ENCODE measurements around the gene CSF2.
"Not testable (repeated sequence)": the region's sequence is repeated elsewhere in the genome, so short reads cannot be mapped to it uniquely, and the experiment has no call there.

The CSF2 gene

GRCh38 chr5:132094393-132095076 lies 20.9 kb downstream of the CSF2 start:
- DNase-seq, result no peak

DNA sequence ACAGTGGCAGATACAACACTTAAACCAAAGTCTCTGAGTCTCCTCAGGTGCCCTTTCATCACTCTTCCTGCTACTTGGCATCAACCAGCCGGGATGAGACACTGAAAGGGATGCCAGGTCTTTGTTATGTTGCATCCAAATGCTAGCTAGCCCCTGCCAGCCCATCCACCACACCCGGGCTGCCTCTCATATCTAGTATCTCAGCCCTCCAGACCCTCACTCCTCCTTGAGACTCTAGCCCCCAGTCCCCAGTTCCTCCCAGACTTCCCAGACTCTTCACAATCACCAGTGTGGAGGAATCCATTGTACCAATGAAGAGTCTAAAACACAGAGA lies 21.5 kb downstream of the CSF2 start:
- no peak for DNase-seq

GRCh38 chr5:132095424-132095972 lies 21.9 kb downstream of the CSF2 start:
- no peak for DNase-seq

DNA sequence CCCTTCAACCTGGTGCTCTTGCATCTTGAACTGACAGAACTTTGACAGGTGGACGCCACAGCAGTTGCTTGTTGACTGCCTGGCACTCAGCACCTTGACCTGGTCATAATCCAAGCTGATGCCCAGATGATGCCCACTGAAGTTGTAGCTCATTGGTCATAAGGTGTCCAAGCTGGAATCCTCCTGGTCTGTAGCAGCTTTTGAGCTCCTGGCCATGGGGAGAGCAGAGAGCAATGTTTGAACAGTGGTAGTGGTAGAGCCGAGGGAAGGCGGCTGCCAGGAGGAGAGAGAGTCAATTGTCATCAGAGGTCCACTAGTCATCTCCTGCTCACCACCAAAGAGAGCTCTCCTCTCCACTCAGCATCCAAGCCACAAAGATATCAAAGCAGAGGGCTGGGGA lies 23.3 kb downstream of the CSF2 start:
- no peak for DNase-seq

- no peak for DNase-seq
Observed at GRCh38 chr5:132098151-132098594, 24.6 kb downstream of the CSF2 start.

DNA sequence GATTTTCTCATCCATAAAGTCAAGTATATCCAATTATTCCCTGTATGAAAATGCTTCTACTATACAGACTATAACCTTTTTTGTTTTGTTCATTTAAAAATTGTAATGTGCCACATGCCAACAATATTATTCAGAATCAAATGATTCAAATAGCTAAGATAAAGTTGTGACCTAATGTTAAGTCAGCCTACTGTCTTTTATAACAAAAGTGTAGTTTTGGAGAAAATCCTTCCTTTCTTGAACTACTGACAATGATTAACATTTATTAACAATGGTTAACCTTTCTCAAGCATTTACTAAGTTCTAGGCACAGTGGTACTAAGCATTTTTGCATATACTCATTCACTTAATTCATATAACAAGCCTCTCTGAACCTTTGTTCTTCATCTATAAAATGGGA lies 25.0 kb downstream of the CSF2 start:
- no peak for DNase-seq

DNA sequence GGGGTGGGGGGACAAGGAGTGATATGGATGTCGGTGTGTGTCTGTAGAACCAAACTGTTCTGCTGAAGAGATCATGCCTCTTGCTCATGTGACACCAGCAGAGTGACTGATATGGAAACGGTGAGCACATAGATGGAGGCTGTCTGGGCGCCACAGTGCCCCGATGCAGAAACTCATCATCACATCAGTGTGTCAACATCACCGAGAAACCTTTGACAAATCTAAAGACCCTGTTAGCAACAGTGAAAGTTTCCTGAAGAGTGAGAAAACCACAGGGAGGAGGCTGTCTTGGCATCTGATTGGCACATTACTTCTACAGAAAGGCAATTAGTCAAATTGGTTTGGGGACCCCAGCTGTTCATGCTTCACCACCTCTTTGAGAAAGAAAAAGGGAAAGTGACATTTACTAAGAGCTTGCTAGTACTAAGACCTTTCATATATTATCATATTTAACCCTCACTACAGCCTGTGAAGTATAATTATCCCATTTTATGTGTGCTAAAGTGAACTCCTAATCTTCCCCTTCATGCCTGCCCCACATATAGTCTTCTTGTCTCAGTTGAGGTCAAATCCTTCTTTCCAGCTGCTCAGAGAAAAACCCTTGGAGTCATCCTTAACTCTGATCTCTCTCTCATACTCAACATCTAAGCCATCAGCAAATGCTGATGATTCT lies 25.6 kb downstream of the CSF2 start:
- no peak for DNase-seq

GRCh38 chr5:132099905-132100304 lies 26.3 kb downstream of the CSF2 start:
- DNase-seq, result no peak

GRCh38 chr5:132100672-132101261 lies 27.2 kb downstream of the CSF2 start:
- DNase-seq, result no peak

DNA sequence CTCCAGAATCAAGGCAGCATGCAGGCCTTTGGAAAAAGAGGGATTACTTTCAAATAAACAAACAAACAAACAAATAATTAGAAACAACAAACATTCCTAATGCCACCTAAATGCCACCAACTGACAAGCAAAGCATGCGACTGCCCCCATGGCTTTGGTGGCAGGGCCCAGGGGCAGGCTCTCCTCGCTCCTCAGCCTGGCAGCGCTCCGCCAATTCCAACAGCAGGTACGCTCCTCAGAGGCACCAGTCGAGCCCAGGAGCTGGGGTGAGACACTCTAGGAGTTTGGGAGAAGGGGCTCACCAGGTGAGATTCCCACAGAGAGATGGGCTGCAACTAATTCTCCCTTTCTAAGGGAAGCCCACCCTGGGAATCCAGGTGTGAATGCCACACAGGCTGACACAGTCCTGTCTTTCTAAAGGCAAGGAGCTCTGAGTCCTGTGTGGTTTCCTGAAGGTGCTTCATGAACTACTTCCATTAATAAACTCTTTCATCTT lies 27.8 kb downstream of the CSF2 start:
- no peak for DNase-seq

GRCh38 chr5:132102101-132102701 lies 28.6 kb downstream of the CSF2 start:
- no peak for DNase-seq

GRCh38 chr5:132102944-132103331 lies 29.3 kb downstream of the CSF2 start:
- DNase-seq, result no peak

DNA sequence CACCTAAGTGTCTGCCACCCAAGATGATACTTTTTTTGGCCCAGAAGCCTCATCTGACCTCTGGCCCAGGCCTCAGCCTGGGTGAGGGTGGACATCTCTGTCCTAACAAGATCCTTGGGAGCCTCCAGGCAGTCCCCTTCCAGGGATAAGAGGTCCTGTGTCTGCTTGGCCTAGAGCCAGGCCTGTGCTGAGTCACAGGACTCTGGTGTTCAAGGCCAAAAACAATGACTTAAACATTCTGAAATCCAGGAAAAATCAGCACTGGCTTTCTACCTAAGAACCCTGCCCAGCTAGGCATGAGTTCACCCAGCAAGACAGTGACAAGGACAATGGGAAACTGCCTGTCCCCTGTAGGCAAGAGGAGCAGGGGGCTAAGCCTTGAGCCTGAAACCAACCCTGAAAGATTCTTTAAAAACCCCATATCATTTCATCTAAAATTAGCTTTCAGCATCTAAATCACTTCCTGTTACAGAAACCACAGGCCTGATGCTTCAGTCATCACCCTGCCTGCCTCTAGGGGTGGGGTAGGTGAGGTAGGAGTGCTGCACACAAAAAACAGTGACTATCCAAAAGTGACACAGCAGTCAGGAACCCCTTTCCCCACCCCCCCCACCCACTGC lies 29.9 kb downstream of the CSF2 start:
- no peak for DNase-seq

DNA sequence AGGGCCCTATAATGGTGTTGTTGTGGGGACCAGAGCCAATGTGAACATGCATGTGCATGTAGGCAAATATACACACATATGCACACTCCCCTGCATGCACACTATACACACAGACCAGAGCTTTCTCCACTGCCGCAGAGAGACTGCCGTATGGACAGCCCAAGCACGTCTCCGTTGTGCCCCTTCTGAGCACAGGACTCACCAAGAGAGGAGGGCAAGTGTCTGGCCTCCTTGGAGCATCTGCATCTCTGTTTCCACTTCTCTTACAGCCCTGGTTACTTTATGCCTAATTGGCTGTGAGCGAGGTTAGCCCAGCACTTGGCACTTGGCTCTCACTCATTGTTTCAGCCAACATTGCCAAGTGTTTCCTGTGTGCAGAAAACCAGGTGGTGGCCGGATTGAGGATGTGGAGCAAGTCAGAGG lies 30.4 kb downstream of the CSF2 start:
- peak; percentile 7 for DNase-seq

- DNase-seq, result no peak
Observed at GRCh38 chr5:132104556-132104955, 31.0 kb downstream of the CSF2 start.

DNA sequence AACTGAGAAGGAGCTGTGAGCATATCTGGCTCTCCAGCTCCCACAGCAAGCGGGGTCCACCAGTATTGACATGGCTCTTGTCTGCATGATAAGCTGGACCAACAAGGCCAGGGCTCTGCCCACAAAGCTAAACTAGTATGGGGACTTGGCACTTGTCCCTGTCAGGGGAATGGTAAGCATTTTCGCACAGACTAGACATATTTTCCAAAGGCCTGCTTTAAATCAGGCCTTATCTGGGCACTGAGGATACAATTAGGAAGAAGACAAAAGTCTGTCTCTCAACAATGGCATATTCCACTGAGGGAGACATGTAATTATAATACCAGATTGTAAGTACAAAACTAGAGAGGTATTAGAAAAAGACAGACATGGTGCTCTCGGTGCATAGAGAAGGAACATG lies 32.1 kb downstream of the CSF2 start:
- no peak for DNase-seq

DNA sequence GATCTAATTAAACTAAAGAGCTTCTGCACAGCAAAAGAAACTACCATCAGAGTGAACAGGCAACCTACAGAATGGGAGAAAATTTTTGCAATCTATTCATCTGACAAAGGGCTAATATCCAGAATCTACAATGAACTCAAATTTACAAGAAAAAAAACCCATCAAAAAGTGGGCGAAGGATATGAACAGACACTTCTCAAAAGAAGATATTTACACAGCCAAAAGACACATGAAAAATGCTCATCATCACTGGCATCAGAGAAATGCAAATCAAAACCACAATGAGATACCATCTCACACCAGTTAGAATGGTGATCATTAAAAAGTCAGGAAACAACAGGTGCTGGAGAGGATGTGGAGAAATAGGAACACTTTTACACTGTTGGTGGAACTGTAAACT lies 34.9 kb downstream of the CSF2 start:
- DNase-seq, result not testable (repeated sequence)

DNA sequence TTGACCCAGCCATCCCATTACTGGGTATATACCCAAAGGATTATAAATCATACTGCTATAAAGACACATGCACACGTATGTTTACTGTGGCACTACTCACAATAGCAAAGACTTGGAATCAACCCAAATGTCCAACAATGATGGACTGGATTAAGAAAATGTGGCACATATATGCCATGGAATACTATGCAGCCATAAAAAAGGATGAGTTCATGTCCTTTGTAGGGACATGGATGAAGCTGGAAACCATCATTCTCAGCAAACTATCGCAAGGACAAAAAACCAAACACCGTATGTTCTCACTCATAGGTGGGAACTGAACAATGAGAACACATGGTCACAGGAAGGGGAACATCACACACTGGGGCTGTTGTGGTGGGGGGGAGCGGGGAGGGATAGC lies 35.4 kb downstream of the CSF2 start:
- not testable (repeated sequence) for DNase-seq

GRCh38 chr5:132109494-132110053 lies 36.0 kb downstream of the CSF2 start:
- no peak for DNase-seq

DNA sequence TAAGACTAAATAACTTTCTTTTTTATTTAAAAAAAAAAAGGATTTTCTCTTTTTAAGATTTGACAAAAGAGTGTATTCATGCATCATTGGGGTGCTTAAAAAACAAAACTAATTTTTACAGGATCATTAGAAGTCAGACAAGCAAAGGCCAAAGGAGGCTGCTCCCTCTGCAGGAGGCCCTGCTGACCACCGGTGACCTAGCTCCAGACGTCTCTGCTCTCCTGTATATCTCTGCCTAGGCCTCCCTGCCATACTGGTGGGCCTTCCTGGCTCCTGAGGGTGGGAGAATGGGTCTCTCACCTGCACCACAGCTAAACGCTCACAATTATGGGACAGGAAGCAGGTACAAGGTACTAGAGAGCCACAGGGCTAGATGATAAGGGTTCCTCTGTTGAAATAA lies 36.6 kb downstream of the CSF2 start:
- DNase-seq, result no peak

DNA sequence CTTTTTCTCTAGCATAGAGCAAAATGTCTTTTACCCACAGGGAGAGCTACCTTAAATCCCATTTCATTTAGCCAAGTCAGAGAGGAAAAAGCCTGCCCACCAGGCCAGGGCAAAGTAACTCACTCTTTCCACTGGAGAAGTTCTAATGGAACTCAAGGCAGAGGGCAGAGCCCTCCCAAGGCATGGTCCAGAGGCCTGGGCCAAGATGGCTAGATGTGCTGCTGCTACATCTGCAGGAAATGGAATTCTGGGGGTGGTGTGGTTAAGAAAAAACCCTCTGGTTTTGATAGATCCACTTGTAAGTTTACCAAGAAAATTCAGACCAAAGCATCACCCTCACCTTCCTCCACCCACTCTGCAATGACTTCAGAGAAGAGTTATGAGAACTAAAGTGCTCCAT lies 37.3 kb downstream of the CSF2 start:
- no peak for DNase-seq

- DNase-seq, result no peak
Observed at GRCh38 chr5:132112111-132112510, 38.5 kb downstream of the CSF2 start.
